Cortex of kidney (tissue), 1 donor: ENCODE results near the gene GNLY.

Experiments
- DNase-seq: peaks from one replicate; lab custom pipeline; 2025; lab: John Stamatoyannopoulos, UW

The GNLY gene

DNA sequence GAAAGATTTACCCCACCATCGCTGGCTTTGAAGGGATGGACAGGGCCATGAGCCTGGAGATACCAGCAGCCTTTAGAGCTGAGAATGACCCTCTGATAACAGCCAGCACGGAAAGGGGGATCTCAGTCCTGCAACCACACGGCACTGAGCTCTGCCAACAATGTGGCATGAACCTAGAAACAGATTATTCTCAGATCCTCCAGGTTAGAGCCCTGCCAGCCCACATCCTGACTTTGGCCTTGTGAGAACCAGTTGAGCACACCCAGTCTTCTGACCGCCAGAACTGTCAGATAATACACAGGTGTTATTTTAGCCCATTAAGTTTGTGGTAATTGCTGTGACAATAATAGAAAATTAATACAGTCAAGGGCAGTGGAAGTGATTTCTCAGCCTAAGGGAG, 9.4 kb upstream of the GNLY start:
- DNase-seq = no peak

DNA sequence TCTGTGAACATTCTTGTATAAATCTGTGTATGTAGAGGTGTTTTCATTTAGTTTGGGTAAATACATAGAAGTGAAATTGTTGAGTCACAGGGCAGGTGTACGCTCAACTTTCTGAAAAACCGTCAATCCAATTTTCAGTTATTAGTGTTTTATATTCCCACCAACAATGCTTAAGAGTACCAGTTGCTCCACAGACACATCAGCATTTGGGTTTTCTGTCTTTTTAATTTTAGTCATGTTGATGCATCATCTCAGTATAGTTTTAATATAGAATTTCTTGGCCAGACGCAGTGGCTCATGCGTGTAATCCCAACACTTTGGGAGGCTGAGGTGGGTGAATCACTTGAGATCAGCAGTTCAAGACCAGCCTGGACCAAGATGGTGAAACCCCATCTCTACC, 3.2 kb upstream of the GNLY start:
- no peak for DNase-seq

DNA sequence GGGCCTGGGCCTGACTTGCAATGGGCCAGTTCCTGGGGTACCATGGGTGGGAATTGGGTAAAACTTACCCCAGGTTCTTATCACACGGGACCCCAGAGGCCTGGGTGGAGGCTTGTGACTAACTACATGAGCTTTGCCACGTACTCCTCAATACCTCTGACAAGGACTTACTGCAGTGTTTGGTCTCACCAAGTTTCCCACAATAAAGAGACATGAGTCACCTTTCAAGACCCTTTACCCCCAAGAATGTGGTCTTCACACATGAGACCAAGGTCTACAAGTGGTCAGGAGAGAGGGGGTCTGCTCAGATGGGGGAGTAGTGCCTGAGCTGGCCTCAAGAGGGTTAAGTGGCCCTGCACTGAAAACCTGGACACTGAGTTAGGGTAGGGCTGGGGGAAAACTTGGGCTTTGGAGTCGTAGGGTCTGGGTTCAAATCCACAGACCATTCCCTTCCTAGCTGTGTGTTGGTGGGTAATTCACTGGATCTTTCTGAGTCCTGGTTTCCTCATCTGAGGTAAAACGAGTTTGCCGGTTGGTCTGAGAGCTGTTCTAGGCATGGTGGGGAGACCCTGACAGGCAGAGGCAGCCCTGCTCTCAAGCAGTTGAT, 2.0 kb upstream of the GNLY start:
- DNase-seq = no peak

DNA sequence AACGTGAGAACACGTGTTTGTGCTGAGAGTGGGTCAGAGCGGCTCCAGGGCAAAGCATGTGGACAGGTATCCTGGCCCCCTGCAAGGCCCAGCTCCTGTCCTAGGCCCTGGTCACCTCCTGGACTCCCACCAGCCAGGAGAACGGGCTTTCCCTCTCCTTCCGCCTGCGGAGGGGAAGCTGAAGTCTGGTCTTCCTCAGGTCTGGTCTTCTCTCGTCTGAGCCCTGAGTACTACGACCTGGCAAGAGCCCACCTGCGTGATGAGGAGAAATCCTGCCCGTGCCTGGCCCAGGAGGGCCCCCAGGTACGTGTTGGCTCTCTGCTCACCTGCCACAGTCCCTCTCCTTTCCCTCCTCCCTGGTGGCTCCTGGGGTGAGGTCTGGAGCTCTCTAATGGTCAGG, 963 bp downstream of the GNLY start:
- DNase-seq = no peak

DNA sequence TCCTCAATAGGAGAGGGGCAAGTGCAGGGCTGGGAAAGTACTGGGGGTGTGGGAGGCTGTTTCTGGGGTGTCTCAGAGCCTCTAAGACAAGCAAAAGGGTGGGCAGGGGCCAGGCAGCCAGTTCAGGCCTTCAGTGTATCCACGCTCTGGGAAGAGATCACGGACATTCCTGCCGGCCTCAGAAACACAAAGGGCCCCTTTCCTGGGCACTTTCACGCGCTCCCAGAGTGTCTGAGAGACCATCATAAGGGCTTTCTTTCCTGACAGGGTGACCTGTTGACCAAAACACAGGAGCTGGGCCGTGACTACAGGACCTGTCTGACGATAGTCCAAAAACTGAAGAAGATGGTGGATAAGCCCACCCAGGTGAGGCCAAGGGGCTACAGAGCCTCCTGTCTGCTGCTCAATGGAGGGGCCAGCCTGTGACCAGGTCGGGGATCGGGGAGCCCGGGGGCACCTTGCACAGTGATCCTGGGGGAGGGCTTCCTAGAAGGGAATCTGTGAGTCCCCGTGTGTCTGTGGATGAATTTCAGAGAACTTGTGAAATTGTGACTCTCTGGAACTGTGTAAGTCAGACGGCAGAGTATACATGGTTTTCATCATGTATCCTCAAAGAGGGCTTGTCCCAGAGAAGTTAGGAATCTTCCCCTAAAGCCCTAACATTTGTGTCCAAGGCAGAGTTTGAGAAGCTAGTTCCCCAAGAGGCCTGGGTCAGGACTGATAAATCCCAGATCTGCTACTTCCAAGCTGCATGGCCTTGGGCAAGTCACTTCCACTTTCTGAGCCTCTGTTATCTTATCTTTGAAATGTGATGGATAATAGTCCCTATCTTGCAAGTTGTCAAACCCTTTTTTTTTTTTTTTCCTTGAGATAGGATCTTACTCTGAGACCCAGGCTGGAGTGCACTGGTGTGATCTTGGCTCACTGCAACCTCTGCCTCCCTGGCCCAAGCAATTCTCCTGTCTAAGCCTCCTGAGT, 1.8 kb downstream of the GNLY start:
- no peak for DNase-seq

DNA sequence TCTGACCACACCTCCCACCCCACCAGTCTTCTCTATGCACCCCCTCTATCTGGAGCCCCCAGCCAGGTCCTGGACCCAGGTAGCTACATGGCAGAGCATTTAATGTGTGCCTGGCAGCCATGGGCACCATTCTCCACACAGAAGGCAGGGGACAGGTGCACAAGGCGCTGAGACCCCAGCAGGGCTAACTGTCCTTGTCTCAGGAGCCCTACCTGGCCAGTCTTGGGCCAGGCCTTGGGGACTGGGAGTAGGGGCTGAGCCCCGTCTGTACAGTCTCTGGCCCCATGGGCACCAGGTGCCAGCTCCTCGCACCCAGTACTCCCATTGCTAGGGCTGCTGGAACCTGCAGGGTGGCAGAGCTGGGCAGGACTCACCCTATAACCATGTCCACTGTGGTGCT, 2.9 kb downstream of the GNLY start:
- DNase-seq = no peak

DNA sequence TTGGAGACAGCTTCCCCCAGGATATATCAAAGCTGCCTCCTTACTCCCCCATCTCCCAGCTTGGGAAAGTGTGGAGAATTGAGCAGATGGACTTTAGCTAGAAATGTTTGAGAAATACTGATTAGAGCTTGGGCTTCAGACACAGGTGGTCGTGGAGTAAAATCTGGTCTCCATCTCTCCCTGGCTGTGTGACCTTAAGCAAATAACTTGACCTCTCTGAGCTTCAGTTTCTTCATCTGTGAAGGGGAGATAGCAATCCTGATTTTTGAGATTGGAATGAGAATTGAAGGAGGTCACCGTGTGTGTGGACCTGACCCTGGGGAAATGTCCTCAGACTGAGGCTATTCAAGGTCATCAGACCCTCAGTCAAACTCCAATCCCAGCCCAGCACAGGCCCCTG, 3.6 kb downstream of the GNLY start:
- DNase-seq = no peak

DNA sequence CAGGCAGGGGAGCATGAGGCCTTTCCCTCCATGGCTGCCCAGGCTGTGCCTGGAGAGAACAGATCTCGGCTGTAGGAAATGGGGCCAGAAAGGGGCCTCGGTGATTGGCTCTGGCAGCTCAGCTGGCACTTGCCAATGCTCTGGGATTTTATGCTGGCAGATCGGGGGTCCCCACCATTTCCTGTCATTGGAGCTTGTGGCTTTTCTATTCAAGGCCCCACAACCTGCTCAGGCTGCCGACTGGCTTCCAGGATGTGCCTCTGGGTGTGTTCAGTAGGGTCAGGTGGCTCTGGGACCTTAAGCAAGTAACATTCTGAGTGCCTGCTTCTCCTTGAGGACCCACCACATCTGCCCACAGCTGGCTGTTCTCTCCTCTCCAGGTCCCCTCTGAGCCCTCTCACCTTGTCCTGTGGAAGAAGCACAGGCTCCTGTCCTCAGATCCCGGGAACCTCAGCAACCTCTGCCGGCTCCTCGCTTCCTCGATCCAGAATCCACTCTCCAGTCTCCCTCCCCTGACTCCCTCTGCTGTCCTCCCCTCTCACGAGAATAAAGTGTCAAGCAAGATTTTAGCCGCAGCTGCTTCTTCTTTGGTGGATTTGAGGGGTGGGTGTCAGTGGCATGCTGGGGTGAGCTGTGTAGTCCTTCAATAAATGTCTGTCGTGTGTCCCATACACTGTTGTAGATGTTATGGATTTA, 4.2 kb downstream of the GNLY start:
- no peak for DNase-seq

DNA sequence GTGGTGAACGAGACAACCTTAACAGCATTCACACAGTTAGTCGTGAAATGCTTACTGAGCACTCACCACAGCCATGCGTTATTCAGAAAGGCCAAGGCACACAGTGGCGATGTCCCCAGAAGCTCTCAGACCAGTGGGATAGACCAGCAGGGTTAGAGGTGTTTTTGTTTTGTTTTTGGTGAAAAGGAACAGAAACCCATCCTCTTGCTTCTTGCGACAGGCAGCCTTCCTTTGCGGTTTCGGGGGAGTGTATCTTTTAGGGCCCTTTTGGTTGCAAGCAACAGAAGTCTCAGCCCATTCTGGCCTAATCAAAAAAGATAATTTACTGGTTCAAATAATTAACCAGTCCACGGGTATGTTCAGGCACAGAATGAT, 4.7 kb downstream of the GNLY start:
- DNase-seq = no peak

DNA sequence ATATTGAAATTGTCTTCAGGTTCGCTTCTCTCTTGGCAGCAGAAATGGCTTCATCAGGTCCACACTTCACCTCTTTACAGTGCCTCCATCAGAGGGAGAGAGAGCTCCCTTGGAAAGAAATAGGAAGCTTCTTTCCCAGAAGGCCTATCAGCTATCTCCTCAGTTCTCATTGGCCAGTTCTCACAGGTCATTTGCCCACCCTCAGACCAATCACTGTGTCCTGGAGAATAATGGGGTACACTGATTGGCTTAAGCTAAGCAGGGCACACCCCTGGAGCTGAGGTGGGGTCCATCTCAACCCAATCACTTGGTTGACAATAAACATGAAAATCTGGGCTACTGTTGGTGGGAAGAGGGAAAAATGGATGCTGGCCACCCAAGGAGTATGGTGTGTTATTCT, 5.2 kb downstream of the GNLY start:
- no peak for DNase-seq

DNA sequence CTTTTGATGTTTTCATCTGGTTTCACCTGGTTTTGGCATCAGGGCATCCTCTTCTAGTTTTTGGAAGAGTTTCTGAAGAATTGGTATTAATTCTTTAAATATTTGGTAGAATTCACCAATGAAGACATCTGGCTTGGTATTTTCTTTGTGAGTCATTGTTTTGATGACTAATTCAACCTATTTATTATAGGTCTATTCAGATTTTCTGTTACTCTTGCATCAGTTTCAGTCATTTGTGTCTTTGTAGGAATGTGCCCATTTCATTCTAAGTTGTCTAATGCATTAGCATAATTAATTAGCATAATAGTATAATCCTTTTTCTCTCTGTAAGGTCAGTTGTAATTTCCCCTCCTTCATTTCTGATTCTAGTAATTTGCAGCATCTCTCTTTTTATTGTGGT, 8.0 kb downstream of the GNLY start:
- DNase-seq = no peak

DNA sequence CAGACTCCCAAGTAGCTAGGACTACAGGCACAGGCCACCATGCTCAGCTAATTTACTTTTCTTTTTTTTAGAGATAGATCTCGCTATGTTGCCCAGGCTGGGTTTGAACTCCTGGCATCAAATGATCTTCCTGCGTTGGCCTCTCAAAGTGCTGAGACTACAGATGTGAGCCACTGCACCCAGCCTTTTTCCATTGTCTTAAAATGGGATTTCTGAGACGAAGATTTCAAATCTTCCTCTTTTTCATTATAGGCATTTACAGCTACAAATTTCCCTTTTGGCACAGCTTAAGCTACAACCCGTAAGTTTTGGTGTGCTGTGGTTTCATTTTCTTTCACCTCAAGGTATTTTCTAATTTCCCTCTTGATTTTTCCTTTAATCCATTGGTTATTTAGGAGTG, 8.6 kb downstream of the GNLY start:
- DNase-seq = no peak

DNA sequence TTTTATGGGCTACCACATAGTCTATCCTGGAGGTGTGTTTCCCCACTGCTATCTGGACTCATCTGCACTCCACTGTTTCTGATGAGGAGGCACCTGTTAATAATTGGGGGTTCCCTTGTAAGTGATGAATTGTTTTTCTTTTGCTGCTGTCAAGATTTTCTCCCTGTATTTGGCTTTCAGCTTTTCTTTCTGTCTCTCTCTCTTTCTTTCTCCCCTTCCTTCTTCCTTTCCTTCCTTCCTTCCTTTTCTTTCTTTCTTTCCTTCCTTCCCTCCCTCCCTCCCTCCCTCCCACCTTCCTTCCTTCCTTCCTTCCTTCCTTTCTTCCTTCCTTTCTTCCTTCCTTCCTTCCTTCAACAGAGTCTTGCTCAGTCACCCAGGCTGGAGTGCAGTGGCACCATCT, 9.2 kb downstream of the GNLY start:
- no peak for DNase-seq

DNA sequence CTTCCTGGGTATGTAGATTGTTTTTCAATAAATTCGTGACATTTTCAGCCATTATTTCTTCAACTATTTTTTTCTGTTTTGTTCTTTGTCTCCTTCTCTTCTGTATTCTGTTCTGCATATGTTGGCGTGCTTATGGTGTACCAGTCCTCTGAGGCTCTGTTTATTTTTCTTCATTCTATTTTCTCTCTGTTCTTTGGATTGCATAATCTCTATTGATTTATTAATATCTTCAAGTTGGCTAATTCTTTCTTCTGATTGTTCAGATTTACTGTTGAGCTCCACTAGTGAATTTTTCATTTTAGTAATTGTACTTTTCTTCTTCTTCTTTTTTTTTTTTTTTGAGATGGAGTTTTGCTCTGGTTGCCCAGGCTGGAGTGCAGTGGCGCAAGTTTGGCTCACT, 9.9 kb downstream of the GNLY start:
- DNase-seq = no peak

DNA sequence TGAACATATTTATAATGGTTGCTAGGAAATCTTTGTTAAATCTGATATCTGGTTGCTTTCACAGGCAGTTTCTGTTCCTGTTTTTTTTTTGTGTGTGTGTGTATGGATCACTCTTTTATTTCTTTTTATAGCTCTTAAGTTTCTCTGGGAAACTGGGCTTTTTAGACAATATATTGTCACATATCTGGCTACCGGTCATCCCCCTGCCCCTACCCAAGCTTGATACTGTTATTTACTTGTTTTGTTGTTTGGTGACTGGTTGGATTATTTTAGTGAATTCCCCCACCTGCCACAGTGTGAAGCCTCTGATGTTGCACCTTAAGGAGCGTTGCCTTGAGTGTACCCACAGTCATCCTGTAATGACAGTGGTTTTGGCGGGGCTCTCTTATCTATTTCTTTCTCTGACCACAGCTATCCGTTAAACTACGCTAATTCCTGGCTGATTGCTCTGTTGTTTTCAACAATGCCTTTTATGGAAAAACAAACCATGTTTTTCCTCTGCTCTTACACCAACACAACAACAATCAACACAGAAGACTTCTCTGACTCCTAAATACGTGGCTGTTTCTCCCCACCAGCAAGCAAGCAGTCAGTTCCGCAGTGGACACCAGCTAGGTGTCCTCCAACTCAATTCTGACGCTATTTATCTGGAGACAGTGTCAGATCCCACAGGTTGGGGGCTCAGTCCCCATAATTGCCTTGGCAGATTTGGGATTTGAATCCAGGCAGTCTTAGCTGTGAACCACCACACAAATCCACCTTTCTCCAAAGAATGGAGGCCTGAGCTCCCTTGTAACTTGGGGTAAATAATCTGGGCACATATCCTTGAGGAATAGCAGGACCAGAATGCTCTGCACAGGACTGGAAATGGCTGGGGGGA, 10.9 kb downstream of the GNLY start:
- DNase-seq = no peak

DNA sequence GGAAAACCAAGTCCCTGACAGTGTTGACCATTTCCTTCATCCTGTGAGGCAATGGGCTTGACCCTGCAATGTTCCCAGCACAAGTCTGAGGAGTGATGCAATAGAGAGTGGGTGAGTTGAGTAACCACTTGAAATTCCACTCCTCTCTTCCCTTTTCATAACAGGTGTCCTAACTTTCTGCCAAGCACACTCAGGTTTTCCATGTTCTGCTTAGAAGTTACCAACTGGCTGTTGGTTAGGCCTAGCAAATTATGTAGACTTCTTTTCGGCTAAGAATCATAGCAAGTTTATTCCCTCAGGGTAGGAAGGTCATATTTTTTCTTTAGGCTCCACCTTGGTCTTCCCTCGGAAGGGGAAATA, 11.5 kb downstream of the GNLY start:
- DNase-seq = no peak

DNA sequence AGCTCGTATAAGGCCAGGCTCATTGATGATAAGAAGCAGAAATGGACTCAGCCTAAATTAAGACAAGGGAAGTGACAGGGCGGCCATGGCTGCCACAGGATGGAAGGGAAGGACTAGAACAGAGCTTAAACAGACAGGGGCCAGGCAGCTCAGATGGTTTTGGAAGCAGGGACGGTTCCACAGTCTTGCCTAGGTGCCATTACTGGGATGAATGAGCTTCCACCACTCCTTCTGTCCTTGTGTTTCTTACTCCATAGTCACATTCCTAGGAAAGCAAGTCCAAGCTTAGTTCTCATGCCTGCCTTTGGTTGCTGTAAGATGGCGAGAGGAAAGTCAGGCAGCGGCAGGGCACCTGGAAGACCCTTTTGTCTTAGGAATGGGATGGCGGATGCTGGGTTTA, 11.9 kb downstream of the GNLY start:
- no peak for DNase-seq

DNA sequence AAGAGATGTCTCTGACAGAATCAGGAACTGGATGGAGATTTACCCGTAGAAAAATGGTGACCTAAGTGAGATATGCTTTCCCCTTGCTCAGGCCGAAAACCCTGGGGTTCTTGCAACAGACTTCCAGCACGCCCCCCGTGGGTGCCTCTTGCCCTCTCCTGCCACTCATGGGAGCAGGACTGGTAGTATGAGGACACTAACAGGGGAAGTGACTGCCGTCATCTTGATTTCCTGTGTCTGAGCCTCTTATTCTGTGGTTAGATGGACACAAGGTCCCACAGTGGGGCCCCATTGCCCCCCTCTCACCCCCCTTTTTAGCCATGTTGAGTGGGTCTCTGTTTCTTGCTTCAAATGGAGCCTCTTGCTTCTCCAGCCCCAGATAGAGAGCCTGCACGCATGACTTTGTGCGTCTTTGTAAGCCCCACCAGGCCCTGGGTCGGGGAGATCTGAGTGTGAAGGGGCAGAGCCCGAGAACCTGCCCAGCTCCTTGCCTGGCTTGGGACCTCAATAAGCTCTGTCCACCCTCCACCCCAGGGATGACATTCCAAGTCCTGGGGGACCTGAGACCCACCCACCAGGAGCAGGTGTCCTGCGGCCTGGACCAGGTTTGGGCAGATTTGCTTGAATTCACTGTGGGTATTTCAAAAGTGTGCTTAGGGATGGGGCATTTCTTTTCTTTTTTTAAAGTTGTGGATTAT, 12.6 kb downstream of the GNLY start:
- DNase-seq = no peak

DNA sequence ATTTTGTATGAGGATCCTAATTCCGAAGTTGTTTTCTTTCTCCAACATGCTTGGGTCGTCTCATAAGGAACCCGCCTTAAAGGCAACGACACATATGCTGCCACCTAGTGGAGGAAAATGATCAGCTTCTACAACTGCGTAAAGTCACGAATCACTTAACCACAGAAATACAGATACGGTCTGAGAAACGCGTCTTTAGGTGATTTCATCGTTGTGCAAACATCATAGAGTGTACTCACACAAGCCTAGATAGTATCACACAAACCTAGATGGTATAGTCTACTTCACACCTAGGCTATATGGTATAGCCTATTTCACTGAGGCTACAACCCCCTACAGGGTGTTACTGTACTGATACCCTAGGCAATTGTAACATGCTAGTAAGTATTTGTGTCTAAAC, 13.1 kb downstream of the GNLY start:
- DNase-seq = no peak

DNA sequence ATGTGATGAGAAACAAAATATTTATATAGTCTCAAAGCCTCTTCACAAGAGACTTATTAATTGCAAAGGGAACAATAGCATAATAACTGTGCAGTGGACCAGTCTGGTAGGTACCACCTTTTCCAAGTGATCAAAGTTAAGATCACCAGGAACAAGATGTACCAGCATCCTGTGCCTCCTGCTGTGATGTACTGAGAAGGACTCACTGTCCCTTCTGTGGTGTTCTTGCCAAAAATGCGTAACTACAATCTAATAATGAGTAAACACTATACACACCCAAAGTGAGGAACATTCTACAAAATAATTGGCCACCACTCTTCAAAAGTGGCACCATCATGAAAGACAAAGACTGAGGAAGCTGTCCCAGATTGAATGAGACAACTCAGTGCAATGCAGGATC, 14.5 kb downstream of the GNLY start:
- no peak for DNase-seq

DNA sequence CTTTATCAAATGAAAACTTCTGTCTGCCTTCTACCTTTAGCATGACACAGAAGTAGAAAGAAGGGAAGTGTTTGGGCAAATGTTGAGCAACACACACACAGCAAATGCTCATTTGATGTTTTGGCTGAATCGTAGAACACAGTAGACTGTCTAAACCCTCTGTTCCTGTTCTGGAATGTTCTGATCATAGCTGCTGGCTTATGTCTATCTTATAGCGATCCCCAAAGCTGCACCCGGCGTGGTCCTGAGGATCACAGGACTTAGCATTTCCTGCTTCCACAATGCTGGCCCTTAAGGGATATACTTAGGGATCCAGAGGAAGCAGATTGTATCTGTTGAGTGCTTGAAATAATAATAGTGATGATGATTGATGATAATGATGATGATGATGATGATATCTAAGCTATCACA, 15.2 kb downstream of the GNLY start:
- DNase-seq = no peak
